PC-9 (cell line): Measurements from ENCODE around the gene UBA3. TPM values are rescaled to one million over a fixed set of nuclear protein-coding genes. Genes with fewer than 3 reads are reported as not detected.

Experiments
- BruUV-seq: library from RNA; stranded (reverse); fragments of 400-500 nt; replicated peaks from 2 replicates; lab custom pipeline; 2021; lab: Mats Ljungman, UMichigan
- CTCF ChIA-PET: fragments of 300-600 bp; sonication (Branson Sonifier 250); formaldehyde crosslinking; loops from one replicate; lab custom pipeline; 2022; ENCODE audit warnings: antibody characterized with exemption; lab: Charles Lee
- POLR2A ChIA-PET: fragments of 300-600 bp; sonication (Branson Sonifier 250); formaldehyde crosslinking; loops from one replicate; lab custom pipeline; 2022; ENCODE audit warnings: antibody characterized with exemption; ENCODE audit not compliant: unreplicated experiment; lab: Charles Lee
- DNase-seq, 2 experiments: peaks; one replicate each; pipeline versions ENCODE4 v3.0.0 to v3.0.0-alpha.2; 2015 to 2022; ENCODE audit warnings: mixed read lengths in 1 of 2
- H2AFZ ChIP-seq: fragments of 200-600 bp; sonication (generic); 2 replicates; pipeline ENCODE4 v1.8.1; 2017; ENCODE audit warnings: antibody characterized with exemption
- H3F3A ChIP-seq: fragments of 200-600 bp; sonication (generic); 2 replicates; pipeline ENCODE4 v1.8.1; 2017; ENCODE audit warnings: antibody characterized with exemption, mild to moderate bottlenecking, low read depth; ENCODE audit not compliant: insufficient read depth
- H3K27ac ChIP-seq: fragments of 200-600 bp; sonication (generic); 2 replicates; pipeline ENCODE4 v1.6.1; 2016; ENCODE audit warnings: mixed run types
- H3K27me3 ChIP-seq: fragments of 200-600 bp; sonication (generic); 2 replicates; pipeline ENCODE4 v1.6.1; 2016; ENCODE audit warnings: low read depth, mixed run types; ENCODE audit not compliant: insufficient read depth
- H3K36me3 ChIP-seq: fragments of 200-600 bp; sonication (generic); 2 replicates; pipeline ENCODE4 v1.6.1; 2016; ENCODE audit warnings: low read depth, mixed run types
- H3K4me1 ChIP-seq: fragments of 200-600 bp; sonication (generic); replicated peaks from 2 replicates; pipeline ENCODE4 v1.6.1; 2016; ENCODE audit warnings: mixed run types; ENCODE audit not compliant: insufficient read depth
- H3K4me2 ChIP-seq: fragments of 200-600 bp; sonication (generic); 2 replicates; pipeline ENCODE4 v1.6.1; 2017; ENCODE audit warnings: mixed run types
- H3K4me3 ChIP-seq: fragments of 200-600 bp; sonication (generic); 2 replicates; pipeline ENCODE4 v1.6.1; 2016; ENCODE audit warnings: mixed run types
- H3K79me2 ChIP-seq: fragments of 200-600 bp; sonication (generic); 2 replicates; pipeline ENCODE4 v1.6.1; 2017; ENCODE audit warnings: low read depth, mixed run types
- H3K9me2 ChIP-seq: fragments of 200-600 bp; sonication (generic); 2 replicates; pipeline ENCODE4 v1.8.1; 2017; ENCODE audit warnings: mild to moderate bottlenecking; ENCODE audit not compliant: insufficient read depth
- H3K9me3 ChIP-seq: fragments of 200-600 bp; sonication (generic); 2 replicates; pipeline ENCODE4 v1.8.1; 2016; ENCODE audit warnings: low read depth; ENCODE audit not compliant: insufficient read depth
- H4K20me1 ChIP-seq: fragments of 200-600 bp; sonication (generic); 2 replicates; pipeline ENCODE4 v1.8.1; 2017; ENCODE audit not compliant: insufficient read depth
- CTCF ChIP-seq: fragments of 200-600 bp; sonication (generic); conservative IDR thresholded peaks from 2 replicates; pipeline ENCODE4 v1.6.1; 2017; ENCODE audit warnings: mixed run types, antibody characterized with exemption, mild to moderate bottlenecking, moderate library complexity
- EZH2 ChIP-seq: fragments of 200-600 bp; sonication (generic); IDR thresholded peaks from 2 replicates; pipeline ENCODE4 v1.8.0; 2017; ENCODE audit warnings: antibody characterized with exemption, low read depth
- intact Hi-C: fragments of 100-400 bp; cut with micrococcal nuclease; formaldehyde crosslinking; loops from one replicate; pipeline ENCODE4 v1.10.0; 2022; ENCODE audit not compliant: unreplicated experiment
- total RNA-seq: library from RNA; stranded (reverse); gene quantifications from 2 replicates; pipeline ENCODE4 v1.2.3, GENCODE V29; 2021

The UBA3 gene
- total RNA-seq, 1 experiment from 2014 or later = 88.8 TPM

DNA sequence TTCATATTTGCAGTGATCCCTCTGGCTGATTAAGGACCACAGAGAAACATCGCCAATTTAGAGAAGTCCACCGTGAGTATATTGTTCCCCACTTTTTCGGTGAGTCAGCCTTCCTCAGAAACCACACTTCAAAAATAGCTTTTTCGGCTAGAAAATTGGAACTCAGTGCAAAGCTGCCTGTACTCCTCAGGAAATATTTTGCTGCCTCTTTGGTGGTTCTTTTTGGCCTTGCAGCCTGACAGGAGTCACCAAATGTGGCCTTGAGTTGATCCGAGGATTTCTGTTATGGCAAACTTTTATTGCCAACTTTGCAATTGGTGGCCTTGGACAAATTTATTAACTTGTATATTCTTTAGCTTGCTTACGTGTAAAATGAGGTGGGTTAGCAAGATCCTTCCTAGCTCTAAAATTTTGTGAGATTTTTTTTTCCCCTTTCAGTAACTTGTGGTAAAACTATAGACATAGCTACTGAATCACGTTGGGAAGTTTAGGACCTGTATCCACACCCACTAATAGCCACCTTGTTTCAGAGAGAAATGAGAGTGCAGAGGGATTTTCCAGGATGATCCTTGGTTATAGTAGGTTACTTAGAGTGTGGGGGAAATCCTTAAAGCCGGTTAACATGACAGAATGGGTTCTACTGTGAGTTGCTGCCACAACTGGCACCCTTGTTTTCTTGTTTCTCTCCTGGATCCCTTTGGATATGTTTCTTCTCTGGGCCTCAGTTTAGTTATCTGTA lies 14.5 kb upstream of the UBA3 start:
- Histone ChIP-seq H3K4me3 (no peak overlapping the region), H3K79me2 (peaks cover 27% of the 10 kb centered on the region), H3K36me3 (peaks cover 4% of the 10 kb centered on the region; the same call in 1 of the 2 replicates), H3K4me1 (peaks cover 33% of the 10 kb centered on the region), H3K27me3 (no peaks in the 10 kb centered on the region), H3F3A (peaks cover 16% of the 10 kb centered on the region; the same call in 1 of the 2 replicates), H3K27ac (no peak overlapping the region), H3K4me2 (no peak overlapping the region), H3K9me2 (no peaks in the 10 kb centered on the region), H4K20me1 (no peaks in the 10 kb centered on the region), H3K9me3 (no peaks in the 10 kb centered on the region), H2AFZ (no peak overlapping the region)
- BruUV-seq = no TSS peak
- ChIA-PET CTCF (no interaction called here), POLR2A (no interaction called here)
- no peak for DNase-seq
- TF ChIP-seq CTCF (no peak), EZH2 (no peak)
- intact Hi-C loops = no loop called here

GRCh38 chr3:69092030-69092516 lies 11.9 kb upstream of the UBA3 start:
- BruUV-seq = no TSS peak
- Histone ChIP-seq H3F3A (peaks cover 30% of the 10 kb centered on the region; the same call in 1 of the 2 replicates), H3K4me1 (peaks cover 59% of the 10 kb centered on the region), H3K36me3 (peaks cover 9% of the 10 kb centered on the region; the same call in 1 of the 2 replicates), H3K9me2 (no peaks in the 10 kb centered on the region), H3K4me2 (peak overlapping the region; percentile 12), H3K79me2 (peaks cover 50% of the 10 kb centered on the region), H3K27me3 (no peaks in the 10 kb centered on the region), H3K27ac (peak overlapping the region; percentile 52), H2AFZ (no peak overlapping the region), H3K4me3 (no peak overlapping the region), H4K20me1 (no peaks in the 10 kb centered on the region), H3K9me3 (no peaks in the 10 kb centered on the region)
- POLR2A ChIA-PET = interaction anchor here (0.6 kb wide), 2 partner anchors 140 to 190 kb away, joined by 3 to 4 read pairs; no protein-coding TSS in a partner anchor
- intact Hi-C loops = no loop called here
- peak in 1 of 2 experiments; percentile 61 for DNase-seq
- TF ChIP-seq EZH2 (no peak), CTCF (no peak)
- CTCF ChIA-PET = interaction anchor here (1.8 kb wide), 1 partner anchor 9 kb away, joined by 8 read pairs; no protein-coding TSS in a partner anchor

- POLR2A ChIA-PET = interaction anchor here (0.6 kb wide), 3 partner anchors 27 to 191 kb away, joined by 3 to 4 read pairs (median 3); no protein-coding TSS in a partner anchor
- intact Hi-C loops = no loop called here
These were observed 11.3 kb upstream of the UBA3 start for GRCh38 chr3:69091389-69092029.

More at GRCh38 chr3:69091389-69092029, 11.3 kb upstream of the UBA3 start:
- Histone ChIP-seq H3K27me3 (no peaks in the 10 kb centered on the region), H3K4me1 (peaks cover 64% of the 10 kb centered on the region), H3K79me2 (peaks cover 52% of the 10 kb centered on the region), H3K4me3 (no peak overlapping the region), H3K9me2 (no peaks in the 10 kb centered on the region), H3K9me3 (no peaks in the 10 kb centered on the region), H3K4me2 (peak overlapping the region; percentile 12; the same call in 1 of the 2 replicates), H4K20me1 (no peaks in the 10 kb centered on the region), H3K27ac (peak overlapping the region; percentile 52), H2AFZ (no peak overlapping the region), H3F3A (peaks cover 36% of the 10 kb centered on the region; the same call in 1 of the 2 replicates), H3K36me3 (peaks cover 9% of the 10 kb centered on the region; the same call in 1 of the 2 replicates)
- BruUV-seq = no TSS peak
- CTCF ChIA-PET = interaction anchor here (0.6 to 1.8 kb wide), 2 partner anchors 10 to 230 kb away, joined by 4 to 8 read pairs; no protein-coding TSS in a partner anchor
- DNase-seq = no peak
- TF ChIP-seq EZH2 (no peak), CTCF (no peak)
